ENCODE data around the gene ZBTB32.

GRCh38 chr19:35656700-35657099, 47.7 kb upstream of the ZBTB32 start:
- TF ChIP-seq CTCF (IDR thresholded peaks at IDR 0.05 in 2 of 3, conservative IDR thresholded peaks at IDR 0.05 in 1 of 3; ENCODE audit: borderline replicate concordance in 1 of 3, insufficient read depth in 1 of 3, low read depth in 2 of 3, low read length in 2 of 3) (no peak), MAX (IDR thresholded peaks at IDR 0.05) (no peak), EZH2phosphoT487 (IDR thresholded peaks at IDR 0.05; ENCODE audit: borderline replicate concordance) (no peak), SP1 (IDR thresholded peaks at IDR 0.05; ENCODE audit: low read depth) (no peak)

Measured in HCT116 (cell line).